HG03025 (cell line): Measurements from ENCODE around the gene TPCN2.

Source experiments
- ATAC-seq: cut with Tn5 transposase; IDR thresholded peaks from one replicate; pipeline ENCODE4 v1.9.1; 2021; ENCODE audit warnings: mild to moderate bottlenecking, moderate library complexity; ENCODE audit not compliant: unreplicated experiment, low FRiP score

The TPCN2 gene

GRCh38 chr11:69010361-69010891 lies 38.3 kb upstream of the TPCN2 start:
- ATAC-seq = no peak

GRCh38 chr11:69010964-69011623 lies 37.6 kb upstream of the TPCN2 start:
- ATAC-seq = no peak

GRCh38 chr11:69011624-69012091 lies 37.1 kb upstream of the TPCN2 start:
- ATAC-seq = no peak

- ATAC-seq = no peak
These were observed 36.4 kb upstream of the TPCN2 start for GRCh38 chr11:69012092-69013008.

- ATAC-seq = no peak
These were observed 35.5 kb upstream of the TPCN2 start, which contains the start of gene MRGPRF for GRCh38 chr11:69013009-69013951. Gene MRGPRF (minus strand): TSS chr11:69013246. CDS start chr11:69009901, 3,345 bp downstream.

GRCh38 chr11:69014084-69014851 lies 34.5 kb upstream of the TPCN2 start:
- ATAC-seq = no peak

GRCh38 chr11:69014898-69015549 lies 33.7 kb upstream of the TPCN2 start:
- no peak for ATAC-seq

- ATAC-seq = no peak
These were observed 30.8 kb upstream of the TPCN2 start for GRCh38 chr11:69017951-69018350.

GRCh38 chr11:69018924-69019323 lies 29.8 kb upstream of the TPCN2 start:
- no peak for ATAC-seq

- no peak for ATAC-seq
These were observed 26.5 kb upstream of the TPCN2 start for GRCh38 chr11:69022260-69022659.

GRCh38 chr11:69024509-69024908 lies 24.2 kb upstream of the TPCN2 start:
- no peak for ATAC-seq

GRCh38 chr11:69027704-69028372 lies 20.9 kb upstream of the TPCN2 start:
- no peak for ATAC-seq

GRCh38 chr11:69030301-69030700 lies 18.4 kb upstream of the TPCN2 start:
- ATAC-seq = no peak

- no peak for ATAC-seq
These were observed 15.9 kb upstream of the TPCN2 start for GRCh38 chr11:69032833-69033232.

GRCh38 chr11:69033431-69033830 lies 15.3 kb upstream of the TPCN2 start:
- ATAC-seq = no peak

- no peak for ATAC-seq
These were observed 14.4 kb upstream of the TPCN2 start for GRCh38 chr11:69034123-69034867.

- ATAC-seq = no peak
These were observed 13.4 kb upstream of the TPCN2 start for GRCh38 chr11:69035150-69035945.
